NCI-H2029 (cell line): Measurements from ENCODE around the gene RAP1A.

Experiments used
- DNase-seq: peaks from one replicate; lab custom pipeline; 2025; lab: John Stamatoyannopoulos, UW

Gene RAP1A

GRCh38 chr1:111619635-111620440, at the start of gene RAP1A:
Gene RAP1A (plus strand): TSS chr1:111619789. CDS start chr1:111691361, 71,572 bp downstream.
- peak; percentile 69 for DNase-seq

DNA sequence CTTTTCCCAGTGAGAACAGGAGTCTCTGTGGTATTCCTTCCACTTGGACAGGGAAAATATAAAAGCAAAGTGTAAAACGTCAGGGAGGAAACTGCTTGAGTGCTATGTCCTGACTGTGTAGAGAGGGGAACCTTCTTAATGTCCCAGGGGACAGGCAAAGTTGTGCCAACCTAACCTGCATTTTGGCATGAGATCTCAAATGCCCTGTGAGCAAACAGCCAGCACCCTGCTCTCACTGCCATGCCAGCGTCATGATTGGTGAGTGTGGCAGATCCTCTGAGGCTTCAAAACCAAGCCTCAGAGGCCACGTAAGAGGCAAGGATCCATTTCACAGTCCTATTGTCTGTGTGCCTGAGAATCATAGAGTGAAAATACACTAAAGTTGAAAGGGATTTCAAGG, 49.7 kb upstream of the RAP1A start:
- no peak for DNase-seq

GRCh38 chr1:111570781-111571181, 48.8 kb upstream of the RAP1A start:
- DNase-seq: no peak

- DNase-seq: no peak
Observed at GRCh38 chr1:111571239-111571638, 48.4 kb upstream of the RAP1A start.

DNA sequence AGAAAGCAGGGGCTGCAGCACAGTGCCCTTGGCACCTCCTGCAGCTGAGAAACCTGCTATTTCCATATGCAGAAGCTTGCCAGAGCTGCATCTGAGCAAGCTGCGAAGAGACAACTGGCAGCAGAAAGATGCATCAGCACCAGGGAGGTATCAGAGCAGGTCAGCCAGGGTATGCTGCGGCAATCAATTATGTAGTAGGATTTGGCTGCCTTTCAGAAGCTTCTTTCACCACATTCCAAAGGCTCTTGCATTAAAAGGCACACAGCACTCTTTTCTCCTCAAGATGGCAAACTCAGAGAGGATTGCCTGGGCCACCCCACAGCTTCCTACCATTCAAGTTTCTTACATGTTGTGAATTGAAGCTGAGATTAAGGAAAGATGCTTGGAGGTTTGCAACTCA, 47.6 kb upstream of the RAP1A start:
- DNase-seq: no peak

DNA sequence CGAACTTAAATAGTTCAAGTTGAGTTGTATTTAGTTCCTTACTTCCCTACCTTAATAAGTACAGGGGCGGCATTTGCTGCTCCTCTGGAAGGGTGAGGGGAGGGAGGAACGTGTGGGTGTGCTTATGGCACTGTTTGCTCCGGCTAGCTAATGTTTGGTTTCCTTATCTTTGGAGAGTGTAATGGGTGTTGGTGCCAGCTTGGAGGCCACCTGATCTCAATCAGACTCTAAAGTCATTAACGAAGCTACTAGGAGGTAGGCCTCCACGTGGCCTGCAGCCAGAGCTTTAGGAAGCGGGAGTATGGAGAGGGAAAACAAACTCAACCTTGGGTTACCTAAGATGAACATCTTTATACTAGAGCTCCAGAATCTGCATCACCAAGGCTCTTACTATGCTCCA, 43.0 kb upstream of the RAP1A start:
- peak; percentile 67 for DNase-seq

- DNase-seq: no peak
Observed at GRCh38 chr1:111577814-111578213, 41.8 kb upstream of the RAP1A start.

DNA sequence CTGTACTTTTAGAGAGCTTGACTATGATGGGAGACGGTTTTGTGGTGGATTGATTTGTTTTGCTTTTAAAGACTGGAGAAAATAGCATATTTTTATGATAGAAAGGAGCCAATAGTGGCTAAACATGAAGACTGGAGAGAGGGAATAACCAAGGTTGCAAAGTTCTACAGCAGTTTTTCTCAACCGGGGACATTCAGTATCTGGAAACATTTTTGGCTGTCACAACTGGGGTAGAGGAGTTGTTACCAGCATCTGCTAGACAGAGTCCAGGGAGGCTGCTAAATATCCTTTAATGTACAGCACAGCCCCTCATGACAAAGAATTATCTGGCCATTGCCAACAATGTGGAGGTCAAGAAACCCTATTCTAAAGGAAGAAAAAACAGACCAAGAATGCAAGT, 38.4 kb upstream of the RAP1A start:
- no peak for DNase-seq

GRCh38 chr1:111582016-111582415, 37.6 kb upstream of the RAP1A start:
- no peak for DNase-seq

GRCh38 chr1:111582644-111583618, 36.7 kb upstream of the RAP1A start:
- no peak for DNase-seq

GRCh38 chr1:111585447-111586086, 34.0 kb upstream of the RAP1A start:
- DNase-seq: no peak

- DNase-seq: no peak
Observed at GRCh38 chr1:111586112-111586511, 33.5 kb upstream of the RAP1A start.

GRCh38 chr1:111587509-111588174, 31.9 kb upstream of the RAP1A start:
- no peak for DNase-seq

DNA sequence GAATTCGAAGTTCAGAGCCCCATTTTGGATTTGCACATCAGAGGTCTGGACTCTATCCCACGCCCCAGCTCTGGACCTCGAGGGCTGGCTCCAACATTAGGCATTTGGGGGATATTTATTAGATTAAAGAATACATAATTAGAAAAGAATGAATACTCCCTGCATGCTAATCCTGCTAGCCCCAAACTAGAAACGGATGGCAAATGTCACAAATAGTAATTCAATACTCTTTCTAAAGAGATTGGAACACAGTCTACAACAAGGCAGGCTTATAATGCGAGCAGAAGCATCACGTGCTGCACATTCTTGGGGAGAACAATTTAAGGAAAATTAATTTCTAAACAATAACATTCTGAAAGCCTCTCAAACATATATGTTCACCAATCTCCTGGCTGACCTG, 27.7 kb upstream of the RAP1A start:
- no peak for DNase-seq

DNA sequence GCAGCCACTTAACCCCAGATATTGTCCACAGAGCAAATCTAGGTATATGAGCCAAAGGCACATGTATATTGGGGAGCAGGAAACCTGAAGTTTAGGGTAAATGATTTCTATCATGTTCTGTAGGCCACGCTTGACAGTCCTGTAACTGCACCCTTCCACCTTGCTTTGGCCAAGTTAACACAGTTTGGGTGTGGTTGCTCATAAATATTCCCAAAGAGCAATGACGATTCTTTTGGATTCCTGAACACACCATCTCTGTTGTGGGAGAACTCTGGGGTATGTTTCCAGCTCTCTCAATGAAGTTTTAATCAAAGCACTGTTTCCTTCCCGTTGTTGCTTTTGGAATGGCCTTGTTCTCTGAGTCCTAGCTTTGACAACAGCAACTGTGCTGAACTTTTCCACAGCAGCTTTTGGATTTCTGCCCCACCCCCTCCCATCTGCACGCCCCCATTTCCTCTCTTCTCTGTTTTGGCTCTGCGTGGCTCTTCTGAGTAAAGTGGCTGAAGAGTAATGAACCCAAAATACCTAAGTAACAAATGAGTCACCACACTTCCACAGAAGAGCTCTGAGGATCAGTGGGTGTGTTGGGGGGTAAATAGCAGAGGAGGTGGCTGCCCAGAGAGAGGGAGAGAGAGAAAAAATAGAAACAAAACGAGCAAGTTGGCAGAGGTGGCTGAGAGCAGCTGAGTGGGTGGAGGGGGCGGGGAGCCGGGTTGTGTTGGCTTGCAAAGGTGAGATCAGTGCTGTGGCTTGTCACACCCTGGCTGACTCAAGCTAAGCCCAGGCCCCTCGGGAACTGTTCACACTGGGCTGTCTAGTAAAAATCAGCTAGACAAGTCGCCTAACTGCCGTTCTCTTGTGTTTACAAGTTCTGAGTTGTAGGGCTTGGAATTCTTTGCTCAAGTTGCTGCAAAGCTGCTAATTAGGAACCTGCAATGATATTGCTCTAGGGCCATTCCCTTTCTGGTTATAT, 26.9 kb upstream of the RAP1A start:
- DNase-seq: no peak

- DNase-seq: no peak
Observed at GRCh38 chr1:111593403-111594305, 25.9 kb upstream of the RAP1A start.

DNA sequence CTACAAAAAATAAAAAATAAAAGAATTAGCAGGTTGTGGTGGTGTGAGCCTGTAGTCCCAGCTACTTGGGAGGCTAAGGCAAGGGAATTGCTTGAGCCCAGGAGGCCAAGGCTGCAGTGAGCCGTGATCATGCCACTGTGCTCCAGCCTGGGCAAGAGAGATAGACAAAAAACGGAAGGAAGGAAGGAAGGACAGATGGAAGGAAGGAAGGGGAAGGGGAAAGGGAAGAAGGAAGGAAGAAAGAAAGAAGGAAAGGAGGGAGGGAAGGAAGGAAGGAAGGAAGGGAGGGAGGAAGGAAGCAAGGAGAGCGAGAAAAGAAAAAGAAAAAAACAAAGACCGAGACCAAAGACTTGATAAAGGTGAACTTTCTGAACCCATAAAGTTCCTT, 25.3 kb upstream of the RAP1A start:
- no peak for DNase-seq

GRCh38 chr1:111595807-111596206, 23.8 kb upstream of the RAP1A start:
- no peak for DNase-seq

DNA sequence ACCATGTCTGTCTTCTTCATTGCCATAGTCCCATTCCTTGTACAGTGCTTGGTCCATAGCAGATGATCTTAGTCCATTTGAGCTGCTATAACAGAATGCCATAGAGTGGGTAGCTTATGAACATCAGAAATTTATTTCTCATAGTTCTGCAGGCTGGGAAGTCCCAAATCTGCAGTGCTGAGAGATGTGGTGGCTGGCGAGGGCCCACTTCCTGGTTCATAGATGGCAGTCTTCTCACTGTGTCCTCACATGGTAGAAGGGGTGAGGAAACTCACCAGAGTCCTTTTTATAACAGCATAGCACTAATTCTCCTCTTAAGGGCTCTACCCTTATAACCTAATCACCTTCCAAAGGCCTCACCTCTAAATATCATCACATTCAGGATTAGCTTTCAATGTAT, 23.1 kb upstream of the RAP1A start:
- DNase-seq: no peak

DNA sequence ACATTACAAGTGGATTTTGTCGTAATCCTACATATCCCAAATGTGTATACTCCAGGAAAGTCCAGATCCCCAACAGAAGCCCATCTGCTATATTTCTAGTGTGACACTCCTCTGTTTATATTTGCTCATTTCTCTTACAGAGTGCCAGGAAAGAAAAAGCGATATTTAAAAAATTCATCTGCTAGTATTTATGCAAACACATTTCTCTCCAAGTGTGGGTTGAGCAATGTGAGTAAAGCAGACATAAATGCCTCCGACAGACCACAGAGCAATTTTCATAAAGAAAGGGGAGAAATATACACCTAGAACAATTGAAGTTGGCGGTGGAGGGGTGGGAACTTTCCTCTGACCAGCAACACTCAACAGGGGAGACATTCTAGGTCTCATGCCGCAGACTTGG, 22.2 kb upstream of the RAP1A start:
- DNase-seq: no peak
